Heart right ventricle (tissue), 16 donors: ENCODE results near the gene SLC6A9. TPM values are rescaled to one million over a fixed set of nuclear protein-coding genes. Genes with fewer than 3 reads are reported as not detected.

Source experiments
- ATAC-seq, 8 donors: fragments of 200-7000 bp; cut with Tn5 transposase; one replicate each; pipeline ENCODE4 v1.9.1; 2020; ENCODE audit warnings: mild to moderate bottlenecking in 8 of 8, moderate library complexity in 8 of 8, moderate number of reproducible peaks in 1 of 8
- DNase-seq, 2 donors: peaks; one replicate each; pipeline ENCODE4 v3.0.0-alpha.2; 2020
- H3K27ac ChIP-seq, 10 donors: fragments of 200-600 bp; sonication (generic) in 2 of 10; one replicate each; pipeline versions ENCODE4 v1.5.0 to v1.8.0; 2020 to 2022; ENCODE audit warnings: mild to moderate bottlenecking in 3 of 10
- H3K27me3 ChIP-seq, 7 donors: fragments of 200-600 bp; one replicate each; pipeline ENCODE4 v1.8.0; 2021 to 2022; ENCODE audit warnings: mild to moderate bottlenecking in 2 of 7
- H3K36me3 ChIP-seq, 9 donors: fragments of 200-600 bp; sonication (generic) in 1 of 9; one replicate each; pipeline versions ENCODE4 v1.5.0 to v1.8.0; 2020 to 2022; ENCODE audit warnings: mild to moderate bottlenecking in 2 of 9
- H3K4me1 ChIP-seq, 9 donors: fragments of 200-600 bp; sonication (generic) in 1 of 9; one replicate each; pipeline versions ENCODE4 v1.5.0 to v1.8.0; 2020 to 2022; ENCODE audit warnings: mild to moderate bottlenecking in 4 of 9
- H3K4me3 ChIP-seq, 10 donors: fragments of 200-600 bp; sonication (generic) in 2 of 10; one replicate each; pipeline versions ENCODE4 v1.5.0 to v1.8.0; 2020 to 2022; ENCODE audit warnings: mild to moderate bottlenecking in 7 of 10, moderate library complexity in 2 of 10
- H3K9me3 ChIP-seq, 11 donors: fragments of 200-600 bp in 10 of 11; sonication (generic) in 2 of 11; one replicate each; pipeline versions ENCODE4 v1.5.0 to v1.8.0; 2013 to 2022; ENCODE audit warnings: mild to moderate bottlenecking in 2 of 11, control low read depth in 1 of 11, moderate library complexity in 1 of 11
- WGBS, 2 donors: extraction: QIAGEN DNeasy Blood & Tissue Kit; methylation state at CpG; one replicate each; pipeline ENCODE4 v1.1.7; 2013; ENCODE audit warnings: inconsistent platforms in 1 of 2; 5-methylcytosine and 5-hydroxymethylcytosine counted together
- intact Hi-C, 10 donors: fragments of 100-400 bp; cut with DNase I; formaldehyde crosslinking; loops; one replicate each; pipeline versions ENCODE4 v1.11.1 to v1.14.2; 2022
- polyA plus RNA-seq, 2 donors: library from polyadenylated mRNA; stranded (reverse); fragments of 200-250 nt; gene quantifications; one replicate each; pipeline ENCODE4 v1.2.3, GENCODE V29; 2013
- total RNA-seq, 10 donors: library from RNA; stranded (reverse); fragmentation: NEBNext Ultra II Directional in 3 of 10; extraction: Animal tissue kit (Norgen Biotek cat#: 25700) in 3 of 10; gene quantifications; one replicate each; pipeline versions ENCODE4 v1.2.1 to v1.2.4, GENCODE V29; 2021 to 2023
- TF ChIP-seq, protein P1 (sequence below), 9 donors: fragments of 200-600 bp; sonication (generic) in 2 of 9; IDR thresholded peaks; one replicate each; pipeline versions ENCODE4 v1.5.0 to v1.8.0; 2021 to 2022; ENCODE audit warnings: antibody characterized with exemption in 9 of 9, mild to moderate bottlenecking in 5 of 9, moderate library complexity in 1 of 9
- donor health status: Arrhythmogenic right ventricular cardiomyopathy.
- donor health status: ischemic (EF 13 %, LVEDD 7.1; RV severe dilation, severe dysfunction).
- donor health status: healthy with polysubstance abuse.
- donor health status: DM: no; HTN: yes; CAD: no.
- donor health status: DM: no; HTN: no; CAD: no.
- donor health status: ischemic (EF 25% LVEDD 6.9; RV normal size, moderate dysfunction).
- donor health status: ischemic (EF 25% LVEDD 5.7; RV mildly dilated, moderate dysfunction).
- donor health status: healthy.
- donor health status: DM: yes; HTN: yes; CAD: no.
- donor health status: Ischemic cardiomyopathy.
- donor health status: ischemic (EF 35%, LVEDD 5.7; RV mildly dilated, moderate dysfunction).
- donor health status: nonischemic (EF 11% LVEDD 7.7; RV severe dilation, severe dysfunction).
- donor health status: DM: yes; HTN: yes; CAD: no.
- donor health status: PGD.
- donor health status: ischemic (EF 29% LVEDD 5.4; RV normal size, mild dysfunction).
- donor health status: nonischemic (EF 23%, LVEDD 6.1; RV moderate dilation, normal function).

The SLC6A9 gene
- total and polyA plus RNA-seq, 12 donors, result 0.32 to 1.7 (median 0.96) TPM

DNA sequence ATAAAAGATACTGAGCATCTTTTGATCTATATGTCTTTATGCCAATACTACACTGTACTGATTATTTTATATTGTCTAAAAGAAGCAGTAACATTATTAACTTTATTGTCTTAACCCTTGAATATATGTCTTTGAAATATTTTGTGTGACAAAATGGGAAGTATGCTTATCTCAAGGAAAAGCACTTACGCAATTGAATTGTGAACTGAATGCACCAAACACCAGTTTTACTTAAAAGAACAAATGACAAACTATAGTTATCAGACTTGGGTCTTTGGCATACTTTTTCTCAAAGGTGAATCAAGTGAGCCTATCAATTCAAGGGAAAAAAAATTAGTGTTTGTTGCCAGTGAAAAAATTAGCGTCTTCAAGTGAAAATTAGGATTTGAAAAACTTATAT is 9.2 kb upstream of the SLC6A9 start:
- no peaks in the 10 kb centered on the region for H3K9me3 ChIP-seq
- intact Hi-C loops, result loop anchor here in 1 of 10 donors (10.0 kb wide), 2 partner anchors 276 to 516 kb away; no protein-coding TSS in a partner anchor
- no peak for DNase-seq
- ATAC-seq, result no peak
- WGBS, 2 donors, result 80 to 85% methylated on average over 2 of the region's 2 CpGs
- H3K4me3 ChIP-seq, result no peak overlapping the region
- H3K27ac ChIP-seq, result no peak overlapping the region
- TF ChIP-seq, protein P1, sequence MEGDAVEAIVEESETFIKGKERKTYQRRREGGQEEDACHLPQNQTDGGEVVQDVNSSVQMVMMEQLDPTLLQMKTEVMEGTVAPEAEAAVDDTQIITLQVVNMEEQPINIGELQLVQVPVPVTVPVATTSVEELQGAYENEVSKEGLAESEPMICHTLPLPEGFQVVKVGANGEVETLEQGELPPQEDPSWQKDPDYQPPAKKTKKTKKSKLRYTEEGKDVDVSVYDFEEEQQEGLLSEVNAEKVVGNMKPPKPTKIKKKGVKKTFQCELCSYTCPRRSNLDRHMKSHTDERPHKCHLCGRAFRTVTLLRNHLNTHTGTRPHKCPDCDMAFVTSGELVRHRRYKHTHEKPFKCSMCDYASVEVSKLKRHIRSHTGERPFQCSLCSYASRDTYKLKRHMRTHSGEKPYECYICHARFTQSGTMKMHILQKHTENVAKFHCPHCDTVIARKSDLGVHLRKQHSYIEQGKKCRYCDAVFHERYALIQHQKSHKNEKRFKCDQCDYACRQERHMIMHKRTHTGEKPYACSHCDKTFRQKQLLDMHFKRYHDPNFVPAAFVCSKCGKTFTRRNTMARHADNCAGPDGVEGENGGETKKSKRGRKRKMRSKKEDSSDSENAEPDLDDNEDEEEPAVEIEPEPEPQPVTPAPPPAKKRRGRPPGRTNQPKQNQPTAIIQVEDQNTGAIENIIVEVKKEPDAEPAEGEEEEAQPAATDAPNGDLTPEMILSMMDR (IDR thresholded peaks at IDR 0.05), result no peak
- H3K27me3 ChIP-seq, result peaks cover 0 to 18% (median 0%) of the 10 kb centered on the region in 7 donors
- H3K36me3 ChIP-seq, result no peaks in the 10 kb centered on the region
- peaks cover 1 to 16% (median 16%) of the 10 kb centered on the region in 9 donors for H3K4me1 ChIP-seq

DNA sequence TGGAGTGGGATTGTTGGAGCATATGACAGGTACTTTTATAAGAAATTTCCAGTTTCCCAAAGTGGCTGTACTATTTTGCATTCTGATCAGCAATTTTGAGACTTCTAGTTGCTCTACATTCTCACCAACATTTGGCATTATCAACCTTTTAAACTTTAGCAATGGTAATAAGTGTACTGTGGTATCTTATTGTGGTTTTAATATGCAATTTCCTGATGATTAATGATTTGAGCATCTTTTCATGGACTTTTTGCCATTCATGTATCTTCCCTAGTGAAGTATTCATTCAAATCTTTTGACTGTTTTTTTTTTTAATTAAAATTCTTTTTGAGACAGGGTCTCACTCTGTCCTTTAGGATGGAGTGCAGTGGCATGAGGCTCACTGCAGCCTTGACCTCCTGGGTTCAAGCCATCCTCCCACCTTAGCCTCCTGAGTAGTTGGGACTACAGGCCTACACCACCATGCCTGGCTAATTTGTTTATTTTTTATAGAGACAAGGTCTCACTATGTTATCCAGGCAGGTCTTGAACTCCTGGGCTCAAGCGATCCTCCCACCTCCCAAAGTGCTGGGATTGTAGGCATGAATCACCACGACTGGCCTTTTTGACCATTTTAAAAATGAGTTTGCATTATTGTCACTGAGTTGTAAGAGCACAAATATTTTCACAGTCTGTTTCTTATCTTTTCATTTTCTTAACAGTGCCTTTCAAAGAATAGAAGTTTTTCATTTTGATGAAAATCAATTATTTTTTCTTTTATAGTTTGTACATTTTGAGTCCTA is 7.8 kb upstream of the SLC6A9 start:
- peaks cover 6 to 28% (median 21%) of the 10 kb centered on the region in 9 donors for H3K4me1 ChIP-seq
- no peak for ATAC-seq
- WGBS, 2 donors, result 81 to 82% methylated on average over 2 of the region's 2 CpGs

DNA sequence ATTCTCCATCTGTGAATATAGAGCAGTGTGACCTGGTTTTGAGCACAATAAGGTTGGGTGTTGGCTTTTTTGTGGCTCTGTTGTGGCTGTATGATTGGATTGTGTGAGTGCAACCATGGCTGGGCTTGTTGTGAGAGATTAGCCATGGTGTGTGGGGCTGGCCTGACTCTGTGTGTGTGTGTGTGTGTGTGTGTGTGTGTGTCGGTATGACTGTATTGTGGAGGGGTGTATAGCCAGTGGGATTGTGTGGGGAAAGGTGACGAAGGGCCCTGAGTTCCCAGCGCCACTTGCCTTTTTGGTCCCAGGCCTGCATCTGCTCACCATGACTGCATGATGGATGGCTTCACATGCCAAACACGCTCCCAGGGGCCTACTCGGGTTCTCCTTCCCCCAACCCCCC is 5.9 kb upstream of the SLC6A9 start:
- 74 to 76% methylated on average over 5 of the region's 5 CpGs for WGBS, 2 donors
- intact Hi-C loops, result loop anchor here in 7 of 10 donors (2.0 to 10.0 kb wide), 8 partner anchors 30 to 510 kb away; no protein-coding TSS in a partner anchor
- TF ChIP-seq, protein P1 (IDR thresholded peaks at IDR 0.05), result no peak

More for the DNA sequence above, 7.8 kb upstream of the SLC6A9 start:
- no peak for DNase-seq
- Histone ChIP-seq H3K27me3 (peaks cover 0 to 18% (median 0%) of the 10 kb centered on the region in 7 donors), H3K9me3 (no peaks in the 10 kb centered on the region), H3K36me3 (no peaks in the 10 kb centered on the region), H3K4me3 (no peak overlapping the region), H3K27ac (no peak overlapping the region)
- TF ChIP-seq, protein P1 (IDR thresholded peaks at IDR 0.05), result no peak
- intact Hi-C loops, result loop anchor here in 4 of 10 donors (5.0 to 10.0 kb wide), 4 partner anchors 37 to 512 kb away; no protein-coding TSS in a partner anchor

DNA sequence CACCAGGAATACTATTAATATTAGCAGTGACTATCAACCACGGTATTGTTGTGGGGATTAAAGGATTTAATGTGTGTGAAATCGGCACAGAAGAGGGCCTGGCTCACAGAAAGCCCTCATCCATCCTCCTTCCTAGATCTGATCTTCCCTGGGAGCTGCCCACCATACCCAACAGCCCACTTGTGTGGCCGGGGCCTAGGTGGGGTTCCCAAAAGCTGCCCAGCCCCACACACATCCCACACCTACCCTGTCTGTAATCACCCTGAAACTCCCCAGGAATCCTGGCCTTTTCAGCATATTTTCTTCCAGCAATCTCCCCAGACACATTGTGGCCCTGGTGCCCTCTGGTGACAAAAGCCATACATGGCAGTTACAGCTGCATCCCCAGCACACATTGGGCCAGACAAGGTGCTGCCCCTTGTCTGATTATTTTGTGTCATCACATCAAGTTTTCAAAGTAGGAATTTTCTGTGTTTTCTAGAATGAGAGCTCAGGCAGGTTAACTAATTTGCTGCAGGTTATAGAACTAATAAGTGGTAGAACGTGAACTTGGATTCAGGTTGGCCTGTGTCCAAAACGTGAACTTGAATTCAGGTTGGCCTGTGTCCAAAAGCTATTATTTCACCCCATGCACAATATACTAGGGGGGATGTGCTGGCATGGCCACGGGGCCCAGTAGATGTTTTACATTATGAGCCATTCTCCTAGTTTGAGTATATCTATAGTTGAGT is 5.3 kb upstream of the SLC6A9 start:
- WGBS, 2 donors, result 8 to 10% methylated on average over 6 of the region's 6 CpGs
- Histone ChIP-seq H3K27me3 (peaks cover 0 to 5% (median 0%) of the 10 kb centered on the region in 7 donors), H3K4me3 (no peak overlapping the region), H3K4me1 (peaks cover 6 to 38% (median 23%) of the 10 kb centered on the region in 9 donors), H3K9me3 (no peaks in the 10 kb centered on the region), H3K36me3 (no peaks in the 10 kb centered on the region), H3K27ac (peak overlapping the region in 9 of 10 donors; percentile 3 to 74 (median 46))
- intact Hi-C loops, result loop anchor here in 8 of 10 donors (1.0 to 10.0 kb wide), 9 partner anchors 30 to 509 kb away; no protein-coding TSS in a partner anchor
- TF ChIP-seq, protein P1 (IDR thresholded peaks at IDR 0.05), result peak; percentile 50 to 88 (median 79)
- ATAC-seq (peak; percentile 53 to 76 (median 66)), DNase-seq (peak; percentile 44 to 60)

More for the DNA sequence above, 5.9 kb upstream of the SLC6A9 start:
- DNase-seq (no peak), ATAC-seq (peak in 1 of 8 donors; percentile 12)
- Histone ChIP-seq H3K4me1 (peaks cover 6 to 32% (median 21%) of the 10 kb centered on the region in 9 donors), H3K9me3 (no peaks in the 10 kb centered on the region), H3K4me3 (no peak overlapping the region), H3K27me3 (peaks cover 0 to 4% (median 0%) of the 10 kb centered on the region in 7 donors), H3K36me3 (no peaks in the 10 kb centered on the region), H3K27ac (no peak overlapping the region)
